ENCODE data around the gene IL31RA.

Gene IL31RA

GRCh38 chr5:55919625-55920024 lies 68.5 kb downstream of the IL31RA start:
- TF ChIP-seq, protein P1, sequence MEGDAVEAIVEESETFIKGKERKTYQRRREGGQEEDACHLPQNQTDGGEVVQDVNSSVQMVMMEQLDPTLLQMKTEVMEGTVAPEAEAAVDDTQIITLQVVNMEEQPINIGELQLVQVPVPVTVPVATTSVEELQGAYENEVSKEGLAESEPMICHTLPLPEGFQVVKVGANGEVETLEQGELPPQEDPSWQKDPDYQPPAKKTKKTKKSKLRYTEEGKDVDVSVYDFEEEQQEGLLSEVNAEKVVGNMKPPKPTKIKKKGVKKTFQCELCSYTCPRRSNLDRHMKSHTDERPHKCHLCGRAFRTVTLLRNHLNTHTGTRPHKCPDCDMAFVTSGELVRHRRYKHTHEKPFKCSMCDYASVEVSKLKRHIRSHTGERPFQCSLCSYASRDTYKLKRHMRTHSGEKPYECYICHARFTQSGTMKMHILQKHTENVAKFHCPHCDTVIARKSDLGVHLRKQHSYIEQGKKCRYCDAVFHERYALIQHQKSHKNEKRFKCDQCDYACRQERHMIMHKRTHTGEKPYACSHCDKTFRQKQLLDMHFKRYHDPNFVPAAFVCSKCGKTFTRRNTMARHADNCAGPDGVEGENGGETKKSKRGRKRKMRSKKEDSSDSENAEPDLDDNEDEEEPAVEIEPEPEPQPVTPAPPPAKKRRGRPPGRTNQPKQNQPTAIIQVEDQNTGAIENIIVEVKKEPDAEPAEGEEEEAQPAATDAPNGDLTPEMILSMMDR (IDR thresholded peaks at IDR 0.05; ENCODE audit: low read depth, low read length) = no peak
- H3K4me3 ChIP-seq (replicated peaks in 1 of 2; ENCODE audit: low read depth in 2 of 2, low read length in 2 of 2) = no peak overlapping the region

GRCh38 chr5:55920784-55921183 lies 69.6 kb downstream of the IL31RA start:
- TF ChIP-seq, protein P1 (IDR thresholded peaks at IDR 0.05; ENCODE audit: low read depth, low read length) = peak; percentile 45
- no peak overlapping the region for H3K4me3 ChIP-seq (replicated peaks in 1 of 2; ENCODE audit: low read depth in 2 of 2, low read length in 2 of 2)
- peak; percentile 24 to 35 for DNase-seq (ENCODE audit: low read depth in 2 of 2)

More at GRCh38 chr5:55919625-55920024, 68.5 kb downstream of the IL31RA start:
- DNase-seq (ENCODE audit: low read depth in 2 of 2) = no peak

- TF ChIP-seq, protein P1 (IDR thresholded peaks at IDR 0.05; ENCODE audit: low read depth, low read length) = no peak
- DNase-seq (ENCODE audit: low read depth in 2 of 2) = no peak
- H3K4me3 ChIP-seq (replicated peaks in 1 of 2; ENCODE audit: low read depth in 2 of 2, low read length in 2 of 2) = no peak overlapping the region
Observed at GRCh38 chr5:55921617-55922016, 70.5 kb downstream of the IL31RA start.

DNA sequence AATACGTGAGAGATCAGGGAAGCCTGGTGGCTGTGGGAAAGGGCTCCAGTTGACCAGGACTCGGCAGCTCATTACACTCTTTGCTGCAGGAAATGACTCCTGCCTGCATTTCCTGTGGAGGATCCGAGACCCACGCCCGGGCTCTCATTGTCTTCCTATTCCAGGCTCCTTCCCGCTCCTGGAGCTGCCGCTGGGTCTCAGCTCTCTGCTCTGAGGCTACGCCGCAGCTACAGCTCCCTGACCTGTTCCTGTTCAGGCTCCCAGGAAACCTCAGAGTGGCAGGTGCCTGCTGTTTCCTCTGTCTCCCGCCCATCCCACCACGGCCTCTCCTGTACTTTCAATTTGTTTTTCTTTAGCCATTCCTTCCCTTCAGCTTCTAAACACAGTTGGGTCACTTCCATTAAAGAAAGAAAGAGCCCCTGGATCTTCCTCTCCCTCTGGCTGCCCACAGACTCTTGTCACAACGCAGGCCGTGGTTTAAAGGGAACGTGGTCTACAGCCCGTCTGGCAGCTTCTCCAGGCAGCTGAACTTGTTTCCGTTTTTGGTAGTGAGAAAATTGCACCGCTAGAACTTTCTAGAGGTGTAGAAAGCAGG lies 72.1 kb downstream of the IL31RA start:
- DNase-seq (ENCODE audit: low read depth in 2 of 2) = peak; percentile 46 to 58
- TF ChIP-seq, protein P1 (IDR thresholded peaks at IDR 0.05; ENCODE audit: low read depth, low read length) = no peak
- H3K4me3 ChIP-seq (replicated peaks in 1 of 2; ENCODE audit: low read depth in 2 of 2, low read length in 2 of 2) = peak overlapping the region; percentile 13 to 47

DNA sequence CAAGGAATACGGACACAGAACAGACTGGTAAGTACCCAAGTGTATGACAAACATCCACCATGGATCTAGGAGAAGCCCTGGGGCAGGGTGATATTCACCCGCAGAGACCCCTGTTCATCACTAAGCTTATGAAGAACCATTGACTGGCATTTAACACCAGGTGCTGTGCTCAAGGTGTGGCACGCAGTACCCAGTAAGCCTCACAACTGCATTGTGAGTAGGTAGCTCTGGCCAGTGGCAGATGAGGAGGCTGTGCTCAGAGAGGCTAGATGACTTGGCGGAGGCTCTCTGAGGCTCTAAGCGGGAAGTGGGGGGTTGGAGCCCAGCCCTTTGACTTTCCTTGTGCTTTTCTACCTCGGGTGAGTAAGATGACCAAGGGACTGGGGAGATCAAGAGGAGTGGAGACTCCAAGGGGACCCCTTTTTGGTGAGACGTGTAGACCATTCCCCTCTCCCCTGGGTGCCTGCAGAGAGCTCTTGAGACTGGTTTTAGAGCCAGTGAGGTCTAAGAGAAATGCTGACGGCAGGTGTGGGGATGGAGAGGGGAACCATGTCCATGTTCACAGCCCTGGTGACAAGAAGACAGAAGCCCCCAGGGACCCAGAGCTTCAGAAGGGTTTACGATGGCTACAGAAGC lies 72.8 kb downstream of the IL31RA start:
- H3K4me3 ChIP-seq (replicated peaks in 1 of 2; ENCODE audit: low read depth in 2 of 2, low read length in 2 of 2) = no peak overlapping the region
- no peak for DNase-seq (ENCODE audit: low read depth in 2 of 2)
- TF ChIP-seq, protein P1 (IDR thresholded peaks at IDR 0.05; ENCODE audit: low read depth, low read length) = no peak

- TF ChIP-seq, protein P1 (IDR thresholded peaks at IDR 0.05; ENCODE audit: low read depth, low read length) = no peak
- H3K4me3 ChIP-seq (replicated peaks in 1 of 2; ENCODE audit: low read depth in 2 of 2, low read length in 2 of 2) = no peak overlapping the region
- no peak for DNase-seq (ENCODE audit: low read depth in 2 of 2)
Observed at GRCh38 chr5:55924744-55925143, 73.6 kb downstream of the IL31RA start.
